Measurements from ENCODE around the gene GPX4. TPM values are rescaled to one million over a fixed set of nuclear protein-coding genes. Genes with fewer than 3 reads are reported as not detected.
A peak's percentile ranks its signal among the peaks of the same experiment; 100 is the strongest.

The GPX4 gene
- total RNA-seq, 4 donors from 2014 or later, result 267 to 359 (median 344) TPM

DNA sequence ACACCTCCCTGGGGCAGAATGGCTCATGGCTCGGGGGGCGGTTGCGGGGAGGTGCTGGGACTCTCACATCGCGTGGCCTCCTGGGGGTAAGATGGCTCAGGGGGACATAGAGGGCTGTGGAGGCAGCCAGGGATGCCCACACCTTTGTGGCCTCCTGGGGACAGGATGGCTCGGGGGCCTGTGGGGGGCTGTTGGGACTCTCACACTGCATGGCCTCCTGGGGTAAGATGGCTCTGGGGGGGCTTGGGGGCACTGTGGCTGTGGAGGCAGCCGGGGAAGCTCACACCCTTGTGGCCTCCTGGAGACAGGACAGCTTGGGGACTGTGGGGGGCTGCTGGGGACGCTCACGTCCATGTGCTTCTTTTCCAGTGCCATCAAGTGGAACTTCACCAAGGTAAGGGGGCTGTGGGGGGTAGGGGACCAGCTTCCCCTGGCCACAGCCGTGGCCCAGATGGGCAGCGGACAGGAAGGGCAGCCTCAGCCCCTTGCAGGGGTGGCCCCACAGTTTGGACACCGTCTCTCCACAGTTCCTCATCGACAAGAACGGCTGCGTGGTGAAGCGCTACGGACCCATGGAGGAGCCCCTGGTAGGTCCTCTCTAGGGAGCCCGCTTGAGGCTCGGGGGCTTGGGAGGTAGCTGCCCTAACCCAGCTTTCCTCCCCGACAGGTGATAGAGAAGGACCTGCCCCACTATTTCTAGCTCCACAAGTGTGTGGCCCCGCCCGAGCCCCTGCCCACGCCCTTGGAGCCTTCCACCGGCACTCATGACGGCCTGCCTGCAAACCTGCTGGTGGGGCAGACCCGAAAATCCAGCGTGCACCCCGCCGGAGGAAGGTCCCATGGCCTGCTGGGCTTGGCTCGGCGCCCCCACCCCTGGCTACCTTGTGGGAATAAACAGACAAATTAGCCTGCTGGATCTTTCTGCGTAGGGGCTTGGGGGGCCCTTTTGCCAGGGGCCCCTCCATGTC is 2.4 kb downstream of the GPX4 start:
- Histone ChIP-seq H3K27ac (peak overlapping the region; percentile 100), H3K9me3 (no peaks in the 10 kb centered on the region), H3K4me3 (peak overlapping the region; percentile 93), H3K27me3 (no peaks in the 10 kb centered on the region), H3K36me3 (peaks cover 54% of the 10 kb centered on the region), H3K4me1 (peaks cover 63% of the 10 kb centered on the region)
- DNase-seq (ENCODE audit: low spot score in 2 of 2), result no peak
- WGBS, result 96% methylated on average over 6 of the region's 32 CpGs
- no peak for TF ChIP-seq EP300 (IDR thresholded peaks at IDR 0.05)
- no peak for TF ChIP-seq POLR2A (IDR thresholded peaks at IDR 0.05)
- TF ChIP-seq POLR2AphosphoS5 (IDR thresholded peaks at IDR 0.05), result no peak
- TF ChIP-seq, protein P1, sequence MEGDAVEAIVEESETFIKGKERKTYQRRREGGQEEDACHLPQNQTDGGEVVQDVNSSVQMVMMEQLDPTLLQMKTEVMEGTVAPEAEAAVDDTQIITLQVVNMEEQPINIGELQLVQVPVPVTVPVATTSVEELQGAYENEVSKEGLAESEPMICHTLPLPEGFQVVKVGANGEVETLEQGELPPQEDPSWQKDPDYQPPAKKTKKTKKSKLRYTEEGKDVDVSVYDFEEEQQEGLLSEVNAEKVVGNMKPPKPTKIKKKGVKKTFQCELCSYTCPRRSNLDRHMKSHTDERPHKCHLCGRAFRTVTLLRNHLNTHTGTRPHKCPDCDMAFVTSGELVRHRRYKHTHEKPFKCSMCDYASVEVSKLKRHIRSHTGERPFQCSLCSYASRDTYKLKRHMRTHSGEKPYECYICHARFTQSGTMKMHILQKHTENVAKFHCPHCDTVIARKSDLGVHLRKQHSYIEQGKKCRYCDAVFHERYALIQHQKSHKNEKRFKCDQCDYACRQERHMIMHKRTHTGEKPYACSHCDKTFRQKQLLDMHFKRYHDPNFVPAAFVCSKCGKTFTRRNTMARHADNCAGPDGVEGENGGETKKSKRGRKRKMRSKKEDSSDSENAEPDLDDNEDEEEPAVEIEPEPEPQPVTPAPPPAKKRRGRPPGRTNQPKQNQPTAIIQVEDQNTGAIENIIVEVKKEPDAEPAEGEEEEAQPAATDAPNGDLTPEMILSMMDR (IDR thresholded peaks at IDR 0.05), result no peak

DNA sequence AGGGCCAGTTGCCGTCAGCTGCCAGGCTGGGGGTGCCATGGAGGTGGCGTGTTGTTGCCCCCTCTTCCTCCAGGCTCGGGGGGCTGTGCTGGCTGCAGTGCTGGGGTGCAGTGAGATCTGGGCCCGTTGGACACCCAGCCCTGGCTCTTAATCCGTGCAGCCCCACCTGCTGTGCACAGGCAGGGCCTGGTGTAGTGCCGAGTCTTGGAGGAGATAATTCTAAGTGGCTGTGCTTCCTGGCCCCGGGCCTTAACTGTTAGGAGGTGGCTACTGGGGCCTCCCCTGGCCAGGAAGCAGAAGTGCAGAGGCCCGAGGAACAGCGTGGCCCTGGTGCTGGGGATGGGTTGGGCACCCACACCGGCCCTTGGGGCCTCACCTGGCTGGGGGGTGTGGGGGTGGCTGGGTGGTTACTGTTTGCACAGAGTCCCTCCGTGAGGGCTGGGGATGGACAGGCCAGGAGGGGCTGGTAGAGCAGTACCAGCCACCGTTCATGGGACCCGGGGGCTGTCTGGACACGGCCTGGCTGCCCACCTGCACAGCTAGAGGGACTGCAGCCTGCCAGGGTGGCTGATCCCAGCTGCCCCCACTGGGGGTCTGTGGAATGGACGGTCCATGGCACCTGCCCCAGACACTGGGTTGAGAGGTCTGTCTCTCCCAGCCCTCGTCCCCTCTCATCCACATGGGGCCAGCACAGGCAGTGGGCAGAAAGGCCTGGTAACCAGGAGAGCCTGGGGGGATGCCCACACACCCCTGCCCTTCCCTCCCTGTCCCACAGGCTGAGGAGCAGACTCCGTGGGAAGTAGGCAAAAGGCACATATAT is 3.3 kb downstream of the GPX4 start:
- no peak overlapping the region for H3K27ac ChIP-seq
- H3K36me3 ChIP-seq, result peaks cover 60% of the 10 kb centered on the region
- DNase-seq (ENCODE audit: low spot score in 2 of 2), result no peak
- H3K4me3 ChIP-seq, result no peak overlapping the region
- no peaks in the 10 kb centered on the region for H3K27me3 ChIP-seq
- peaks cover 62% of the 10 kb centered on the region for H3K4me1 ChIP-seq
- H3K9me3 ChIP-seq, result no peaks in the 10 kb centered on the region
- 51% methylated on average over 5 of the region's 17 CpGs for WGBS
- no peak for TF ChIP-seq POLR2A (IDR thresholded peaks at IDR 0.05)

DNA sequence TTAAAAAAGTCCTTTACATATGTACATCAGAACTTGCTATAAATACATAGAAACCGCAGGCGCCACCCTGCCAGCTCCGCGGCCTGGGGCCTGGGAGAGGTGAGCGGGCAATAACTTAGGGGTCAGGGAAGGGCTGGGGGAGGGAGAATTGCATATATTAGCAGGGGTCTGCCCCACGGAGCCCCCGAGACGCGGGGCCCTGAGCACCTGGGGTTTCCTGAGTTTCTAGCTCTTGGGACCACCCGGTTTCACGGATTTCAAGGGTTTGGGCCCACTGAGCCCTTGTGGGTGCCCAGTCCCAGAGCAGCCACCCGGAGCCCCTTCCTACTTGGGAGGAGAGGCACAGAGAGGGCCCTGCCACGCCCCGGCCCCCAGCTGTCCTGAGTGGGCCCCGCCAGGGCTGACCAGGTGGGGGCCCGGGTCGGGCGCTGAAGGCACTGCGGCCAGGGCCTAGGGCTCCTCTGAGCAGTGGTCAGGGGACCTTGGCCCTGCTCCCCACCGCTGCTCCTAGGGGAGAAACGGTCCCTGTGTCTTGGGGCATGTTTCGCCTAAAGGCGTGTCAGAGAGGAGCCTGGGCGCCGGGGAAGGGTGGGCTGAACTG is 4.0 kb downstream of the GPX4 start:
- Histone ChIP-seq H3K9me3 (no peaks in the 10 kb centered on the region), H3K4me1 (peaks cover 60% of the 10 kb centered on the region), H3K27me3 (no peaks in the 10 kb centered on the region), H3K36me3 (peaks cover 64% of the 10 kb centered on the region), H3K27ac (no peak overlapping the region), H3K4me3 (no peak overlapping the region)
- WGBS, result 71% methylated on average over 6 of the region's 25 CpGs
- no peak for TF ChIP-seq POLR2A (IDR thresholded peaks at IDR 0.05)
- TF ChIP-seq POLR2AphosphoS5 (IDR thresholded peaks at IDR 0.05), result no peak
- no peak for TF ChIP-seq EP300 (IDR thresholded peaks at IDR 0.05)
- TF ChIP-seq, protein P1 (IDR thresholded peaks at IDR 0.05), result no peak
- no peak for DNase-seq (ENCODE audit: low spot score in 2 of 2)

DNA sequence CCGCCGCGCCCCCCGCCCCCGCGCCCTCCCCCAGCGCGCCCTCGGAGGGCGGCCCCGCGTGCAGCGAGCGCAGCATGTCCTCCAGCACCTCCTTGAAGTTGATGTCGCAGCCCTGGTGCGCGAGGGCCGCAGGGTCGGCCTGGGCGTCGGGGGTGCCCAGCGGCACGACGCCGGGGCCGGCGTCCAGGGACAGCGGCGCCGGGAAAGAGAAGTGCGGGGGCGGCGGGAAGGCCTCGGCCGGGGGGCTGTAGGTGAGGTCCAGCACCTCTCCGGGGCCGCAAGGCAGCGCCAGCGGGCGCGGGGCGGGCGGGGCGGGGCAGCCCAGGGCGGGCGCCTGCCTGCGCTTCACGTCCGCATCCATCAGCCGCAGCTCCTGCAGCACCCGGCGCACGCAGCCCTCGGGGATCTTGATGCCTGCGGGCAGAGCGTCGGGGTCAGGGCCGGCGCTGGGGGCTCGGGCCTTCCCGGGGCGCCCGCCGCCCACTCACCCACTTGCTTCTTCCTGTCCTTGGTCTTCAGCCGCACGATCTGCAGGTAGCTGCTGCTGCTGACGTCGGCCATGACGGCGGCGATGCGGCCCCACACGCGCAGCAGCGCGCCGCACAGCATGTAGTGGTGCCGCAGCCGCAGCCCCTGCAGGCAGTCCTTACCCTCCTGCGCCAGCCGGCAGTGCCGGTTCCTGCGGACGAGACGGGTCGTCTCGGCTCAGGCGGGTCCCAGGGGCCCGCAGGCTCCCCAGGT is 4.7 kb downstream of the GPX4 start:
- H3K36me3 ChIP-seq, result peaks cover 70% of the 10 kb centered on the region
- H3K4me1 ChIP-seq, result peaks cover 60% of the 10 kb centered on the region
- no peak overlapping the region for H3K27ac ChIP-seq

More for the DNA sequence above, 4.7 kb downstream of the GPX4 start:
- WGBS, result 91% methylated on average over 60 of the region's 89 CpGs
- TF ChIP-seq POLR2A (IDR thresholded peaks at IDR 0.05) (no peak), EP300 (IDR thresholded peaks at IDR 0.05) (no peak), POLR2AphosphoS5 (IDR thresholded peaks at IDR 0.05) (no peak)
- TF ChIP-seq, protein P1 (IDR thresholded peaks at IDR 0.05), result no peak
- Histone ChIP-seq H3K9me3 (no peaks in the 10 kb centered on the region), H3K4me3 (no peak overlapping the region), H3K27me3 (no peaks in the 10 kb centered on the region)
- no peak for DNase-seq (ENCODE audit: low spot score in 2 of 2)

All from suprapubic skin (tissue), 4 donors.